ENCODE results near the gene DTX4.
"Not testable (repeated sequence)": the region's sequence is repeated elsewhere in the genome, so short reads cannot be mapped to it uniquely, and the experiment has no call there.

DTX4 gene

DNA sequence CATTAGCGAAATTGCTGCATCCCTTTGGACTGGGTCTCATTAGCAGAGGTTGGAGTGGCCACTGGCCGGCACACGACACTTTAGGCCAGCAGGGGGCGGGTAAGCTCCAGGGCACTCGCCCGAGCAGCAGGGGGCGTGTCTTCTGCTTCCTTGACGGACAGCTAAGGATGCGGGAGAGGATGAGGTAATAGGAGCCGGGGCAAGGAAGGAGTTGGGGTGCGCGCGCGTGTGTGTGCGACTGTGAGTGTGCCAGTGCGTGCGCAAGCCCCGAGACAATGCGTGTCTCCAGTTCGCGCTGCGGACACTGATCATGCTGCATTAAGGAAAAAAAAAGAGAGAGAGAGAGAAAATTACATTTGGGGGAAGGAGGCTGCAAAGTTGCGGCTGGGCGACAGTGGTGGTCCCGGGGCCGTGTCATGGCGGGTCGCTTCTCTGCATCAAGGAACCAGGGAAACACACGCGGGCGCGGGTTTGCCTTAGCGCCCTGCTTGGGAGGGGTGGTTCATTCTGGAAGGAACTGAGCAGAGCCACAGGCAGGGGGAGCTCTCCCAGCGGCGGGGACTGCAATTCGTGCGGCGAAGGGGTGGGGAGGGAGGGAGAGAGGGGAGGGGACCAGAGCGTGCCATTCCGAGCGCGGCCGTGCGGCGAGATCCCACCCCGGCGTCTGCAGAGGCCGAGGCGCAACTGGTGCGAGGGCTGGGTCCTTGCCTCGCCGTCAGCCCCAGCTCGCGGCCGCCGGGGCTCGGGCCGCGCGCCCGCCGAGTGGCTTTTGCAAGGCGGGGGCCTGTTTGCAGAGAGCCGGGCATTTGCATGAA, at the start of gene DTX4:
Gene DTX4, plus strand, starts transcription at position 625 of the 815 bp plus-strand sequence. CDS start 464 bp downstream, outside the sequence.
- Mint-ChIP-seq H3K27ac (peak within 1 kb of the TSS; percentile 78), H3K36me3 (peaks cover 1% of the 10 kb centered on the region), H3K4me1 (peaks cover 29% of the 10 kb centered on the region), H3K4me3 (peak within 1 kb of the TSS; percentile 83), H3K9me3 (no peaks in the 10 kb centered on the region), H3K27me3 (no peaks in the 10 kb centered on the region)
- peak; percentile 89 for ATAC-seq

DNA sequence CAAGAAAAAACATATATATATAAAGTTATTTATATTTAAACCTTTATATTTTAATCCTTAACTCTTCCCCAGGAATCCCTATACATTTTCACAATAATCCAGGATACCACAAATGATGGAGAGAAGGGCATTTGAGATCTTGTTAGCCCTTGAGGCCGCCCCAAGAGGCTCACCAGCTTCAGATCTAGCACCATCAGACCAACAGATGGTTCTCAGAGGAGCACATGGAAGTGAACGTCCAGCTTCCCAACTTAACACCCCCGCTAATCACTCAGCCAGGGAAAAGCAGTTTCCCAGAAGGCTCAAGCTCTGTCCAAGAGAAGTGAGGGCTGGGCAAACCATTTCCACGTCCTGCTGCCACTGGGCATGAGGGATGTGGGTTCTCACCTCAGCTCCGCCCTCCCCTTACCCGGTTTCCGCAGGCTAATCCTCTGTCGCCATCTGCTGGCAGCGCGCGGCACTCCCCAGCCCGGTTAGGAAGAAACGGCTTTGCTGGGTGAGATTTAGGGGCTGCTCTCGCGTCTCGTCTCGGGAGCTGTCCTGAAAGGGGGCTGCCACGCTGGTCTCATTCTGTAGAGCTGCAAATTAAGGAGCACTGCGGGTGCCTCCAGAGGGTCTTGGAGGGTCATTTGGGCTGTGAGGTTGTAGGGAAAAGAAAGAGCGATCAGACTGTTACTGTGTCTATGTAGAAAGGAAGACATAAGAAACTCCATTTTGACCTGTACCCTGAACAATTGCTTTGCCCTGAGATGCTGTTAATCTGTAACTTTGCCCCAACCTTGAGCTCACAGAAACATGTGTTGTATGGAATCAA, 36.1 kb upstream of the DTX4 start:
- H3K27ac Mint-ChIP-seq, result peak overlapping the region; percentile 48
- peaks cover 12% of the 10 kb centered on the region for H3K4me1 Mint-ChIP-seq
- peaks cover 37% of the 10 kb centered on the region for H3K36me3 Mint-ChIP-seq
- no peaks in the 10 kb centered on the region for H3K27me3 Mint-ChIP-seq
- H3K9me3 Mint-ChIP-seq, result peaks cover 9% of the 10 kb centered on the region
- H3K4me3 Mint-ChIP-seq, result peak overlapping the region; percentile 55
- peak; percentile 97 for ATAC-seq

DNA sequence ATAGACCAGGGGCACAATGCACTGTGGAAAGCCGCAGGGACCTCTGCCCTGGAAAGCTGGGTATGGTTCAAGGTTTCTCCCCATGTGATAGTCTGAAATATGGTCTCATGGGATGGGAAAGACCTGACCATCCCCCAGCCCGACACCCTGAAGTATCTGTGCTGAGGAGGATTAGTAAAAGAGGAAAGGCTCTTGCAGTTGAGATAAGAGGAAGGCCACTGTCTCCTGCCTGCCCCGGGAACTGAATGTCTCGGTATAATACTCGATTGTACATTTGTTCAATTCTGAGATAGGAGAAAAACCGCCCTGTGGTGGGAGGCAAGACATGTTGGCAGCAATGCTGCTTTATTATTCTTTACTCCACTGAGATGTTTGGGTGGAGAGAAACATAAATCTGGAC, 35.4 kb upstream of the DTX4 start:
- ATAC-seq, H3K4me3 Mint-ChIP-seq, H3K9me3 Mint-ChIP-seq, H3K27me3 Mint-ChIP-seq: not testable (repeated sequence)
- peaks cover 30% of the 10 kb centered on the region for H3K36me3 Mint-ChIP-seq
- H3K27ac Mint-ChIP-seq, result peak overlapping the region; percentile 48
- H3K4me1 Mint-ChIP-seq, result peaks cover 19% of the 10 kb centered on the region

DNA sequence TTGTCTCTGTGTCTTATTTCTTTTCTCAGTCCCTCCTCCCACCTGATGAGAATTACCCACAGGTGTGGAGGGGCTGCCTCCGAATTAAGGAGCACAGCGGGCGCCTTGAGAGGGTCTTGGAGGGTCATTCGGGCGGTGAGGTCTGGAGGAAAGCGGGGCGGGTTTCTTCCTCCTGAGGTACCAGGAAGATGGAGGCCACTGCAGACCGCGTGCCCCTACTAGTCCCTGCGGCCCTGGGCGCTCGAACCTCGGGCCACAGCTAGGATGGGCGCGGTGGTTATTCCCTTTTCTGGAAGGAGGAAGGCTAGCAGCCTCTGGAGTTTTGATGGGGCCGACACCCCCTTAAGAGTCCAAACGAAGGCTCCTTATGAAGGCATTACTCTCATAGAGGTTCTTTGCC, 34.7 kb upstream of the DTX4 start:
- ATAC-seq, result no peak
- Mint-ChIP-seq H3K9me3 (peaks cover 6% of the 10 kb centered on the region), H3K27ac (peak overlapping the region; percentile 45), H3K4me1 (peaks cover 25% of the 10 kb centered on the region), H3K4me3 (no peak overlapping the region), H3K27me3 (no peaks in the 10 kb centered on the region), H3K36me3 (peaks cover 23% of the 10 kb centered on the region)

DNA sequence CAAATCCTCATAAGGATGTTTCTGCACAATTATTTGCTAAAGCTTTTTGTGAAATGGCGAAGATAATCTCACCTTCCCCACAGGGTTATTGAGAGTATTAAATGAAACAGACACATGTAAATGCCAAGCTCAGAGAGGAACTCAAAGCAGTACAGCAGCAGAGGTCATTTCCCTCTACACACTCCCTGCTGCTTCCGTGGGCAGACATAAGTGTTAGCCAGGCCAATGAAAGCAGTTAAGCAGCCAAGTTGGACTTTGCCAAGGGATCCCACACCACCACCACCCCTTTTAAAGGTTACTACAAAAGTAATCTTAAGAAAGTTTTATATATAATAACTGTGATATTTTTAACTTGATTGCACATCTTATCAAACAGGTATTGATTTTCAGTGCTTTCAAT, 33.3 kb upstream of the DTX4 start:
- Mint-ChIP-seq H3K27me3 (no peaks in the 10 kb centered on the region), H3K9me3 (no peaks in the 10 kb centered on the region), H3K4me3 (no peak overlapping the region), H3K4me1 (peaks cover 38% of the 10 kb centered on the region), H3K36me3 (peaks cover 9% of the 10 kb centered on the region), H3K27ac (no peak overlapping the region)
- no peak for ATAC-seq

DNA sequence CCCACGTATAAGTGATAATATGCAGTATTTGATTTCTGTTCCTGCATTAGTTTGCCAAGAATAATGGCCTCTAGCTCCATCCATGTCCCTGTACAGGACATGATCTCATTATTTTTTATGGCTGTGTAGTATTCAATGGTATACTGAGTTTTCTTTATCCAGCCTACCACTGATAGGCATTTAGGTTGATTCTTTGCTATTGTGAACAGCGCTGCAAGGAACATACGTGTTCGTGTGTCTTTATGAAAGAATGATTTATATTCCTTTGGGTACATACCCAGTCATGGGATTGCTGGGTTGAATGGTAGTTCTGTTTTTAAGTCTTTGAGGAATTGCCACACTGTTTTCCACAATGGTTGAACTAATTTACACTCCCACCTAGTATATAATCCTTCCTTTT, 30.7 kb upstream of the DTX4 start:
- ATAC-seq, result no peak
- no peaks in the 10 kb centered on the region for H3K36me3 Mint-ChIP-seq
- H3K27me3 Mint-ChIP-seq, result no peaks in the 10 kb centered on the region
- peak overlapping the region; percentile 98 for H3K27ac Mint-ChIP-seq
- H3K4me1 Mint-ChIP-seq, result peaks cover 50% of the 10 kb centered on the region
- H3K9me3 Mint-ChIP-seq, result no peaks in the 10 kb centered on the region
- H3K4me3 Mint-ChIP-seq, result no peak overlapping the region

DNA sequence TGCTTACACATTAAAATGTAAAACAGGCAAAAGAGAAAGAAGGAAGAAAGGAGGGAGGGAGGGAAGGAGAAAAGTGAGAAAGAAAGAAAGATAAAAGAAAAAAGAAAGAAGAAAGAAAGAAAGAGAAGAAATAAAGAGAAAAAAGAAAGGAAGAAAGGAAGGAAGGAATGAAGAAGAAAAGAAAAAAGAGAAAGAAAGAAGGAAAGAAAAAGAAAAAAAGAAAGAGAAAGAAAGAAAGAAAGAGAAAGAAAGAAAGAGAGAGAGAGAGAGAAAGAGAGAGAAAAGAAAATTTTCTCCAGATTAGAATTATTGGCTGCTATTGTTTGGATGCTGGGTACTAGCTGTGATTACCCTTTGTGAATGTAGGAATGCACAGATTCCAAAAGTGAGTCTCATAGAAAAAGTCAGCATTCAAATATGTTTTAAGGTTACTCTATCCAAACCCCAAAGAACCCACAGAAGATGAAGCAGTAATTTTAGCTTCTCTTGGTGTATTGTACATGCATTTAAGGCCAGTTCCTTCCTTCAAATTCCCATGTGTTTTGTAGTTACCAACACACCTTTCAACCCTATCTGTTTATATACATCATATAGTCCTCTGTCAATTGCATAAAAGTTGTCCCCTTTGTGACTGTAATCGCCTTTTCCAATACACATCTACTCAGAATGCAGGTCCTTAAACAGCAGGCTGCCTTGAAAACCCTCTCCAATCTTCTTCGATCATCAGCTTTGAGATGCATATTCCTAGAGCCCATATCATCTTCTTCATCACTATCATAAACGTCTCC, 30.1 kb upstream of the DTX4 start:
- ATAC-seq, result no peak
- Mint-ChIP-seq H3K4me1 (peaks cover 52% of the 10 kb centered on the region), H3K9me3 (no peaks in the 10 kb centered on the region), H3K27me3 (no peaks in the 10 kb centered on the region), H3K4me3 (peak overlapping the region; percentile 95), H3K36me3 (no peaks in the 10 kb centered on the region), H3K27ac (peak overlapping the region; percentile 98)

DNA sequence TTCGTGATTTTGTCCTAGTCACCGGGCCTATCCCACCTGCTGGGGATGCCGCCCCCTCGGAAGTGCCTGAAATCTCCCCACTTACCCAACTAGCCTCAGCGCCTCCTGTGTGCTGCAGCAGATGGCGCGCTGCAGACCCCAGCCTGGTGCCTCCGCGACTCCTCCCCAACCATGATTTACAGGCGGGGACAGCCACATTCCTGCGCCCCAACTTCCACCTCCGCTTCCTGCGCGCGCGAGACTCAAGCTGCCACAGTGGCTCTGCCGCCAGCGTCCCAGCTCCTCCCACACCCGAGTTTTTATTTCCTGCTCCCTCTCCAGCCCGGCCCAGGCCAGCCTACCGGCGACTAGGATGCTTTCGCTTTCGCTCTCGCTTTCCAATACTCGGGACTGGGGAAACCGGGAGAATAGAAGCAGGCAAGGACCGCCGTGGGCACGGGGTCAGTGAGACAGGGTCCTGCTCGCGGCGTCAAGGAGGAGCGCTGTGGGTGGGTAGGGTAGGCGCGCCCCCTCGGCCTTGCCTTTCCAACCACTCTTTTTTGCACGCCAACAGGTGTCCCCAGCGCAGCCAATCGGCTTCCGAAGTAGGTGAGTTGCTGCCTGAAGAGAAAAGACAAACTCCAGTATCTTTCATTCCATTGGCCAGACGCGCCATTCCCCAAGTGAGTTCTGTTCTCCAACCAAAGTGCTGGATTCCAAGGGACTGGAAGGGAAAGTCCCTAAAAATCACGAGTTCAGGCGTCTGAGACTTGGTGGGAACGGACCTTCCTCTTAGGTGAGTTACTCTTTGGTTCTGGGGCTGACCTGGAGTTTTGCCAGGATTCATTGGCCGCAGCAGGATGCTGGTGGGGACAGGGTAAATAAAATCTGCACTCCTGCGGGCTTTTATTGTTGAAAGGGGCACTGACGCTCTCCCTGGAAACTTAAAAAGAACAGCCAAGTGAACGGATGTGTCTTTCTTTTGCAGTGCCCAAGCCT, 29.1 kb upstream of the DTX4 start, which contains the start of gene FAM111A:
Gene FAM111A, plus strand, starts transcription at position 327 of the 978 bp plus-strand sequence. CDS start 6,017 bp downstream, outside the sequence.
- Mint-ChIP-seq H3K27ac (peak within 1 kb of the TSS; percentile 98), H3K36me3 (no peaks in the 10 kb centered on the region), H3K4me1 (peaks cover 62% of the 10 kb centered on the region), H3K27me3 (no peaks in the 10 kb centered on the region), H3K9me3 (no peaks in the 10 kb centered on the region), H3K4me3 (peak within 1 kb of the TSS; percentile 95)
- peak; percentile 86 for ATAC-seq

DNA sequence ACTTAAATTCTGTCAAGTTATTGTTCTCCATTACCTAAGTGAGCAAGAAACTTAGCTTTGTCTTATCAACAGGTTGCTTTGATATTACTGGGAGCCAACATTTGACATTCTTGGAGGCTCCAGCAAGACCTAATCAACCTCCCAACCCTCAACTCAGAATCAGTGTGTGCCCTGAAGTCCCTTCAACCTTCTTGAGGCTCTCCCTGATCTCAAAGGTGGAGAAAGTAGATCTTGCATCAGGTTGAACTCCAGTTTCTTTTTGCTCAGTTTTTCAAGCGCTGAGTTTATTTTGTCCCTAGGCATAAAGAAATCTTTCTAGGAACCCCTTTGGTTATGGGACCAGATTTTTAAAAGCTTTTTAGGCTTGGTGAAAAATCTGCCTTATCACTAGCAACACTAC, 27.8 kb upstream of the DTX4 start:
- Mint-ChIP-seq H3K27ac (peak overlapping the region; percentile 98), H3K4me3 (peak overlapping the region; percentile 95), H3K36me3 (peaks cover 10% of the 10 kb centered on the region), H3K9me3 (no peaks in the 10 kb centered on the region), H3K27me3 (no peaks in the 10 kb centered on the region), H3K4me1 (peaks cover 74% of the 10 kb centered on the region)
- ATAC-seq, result no peak

DNA sequence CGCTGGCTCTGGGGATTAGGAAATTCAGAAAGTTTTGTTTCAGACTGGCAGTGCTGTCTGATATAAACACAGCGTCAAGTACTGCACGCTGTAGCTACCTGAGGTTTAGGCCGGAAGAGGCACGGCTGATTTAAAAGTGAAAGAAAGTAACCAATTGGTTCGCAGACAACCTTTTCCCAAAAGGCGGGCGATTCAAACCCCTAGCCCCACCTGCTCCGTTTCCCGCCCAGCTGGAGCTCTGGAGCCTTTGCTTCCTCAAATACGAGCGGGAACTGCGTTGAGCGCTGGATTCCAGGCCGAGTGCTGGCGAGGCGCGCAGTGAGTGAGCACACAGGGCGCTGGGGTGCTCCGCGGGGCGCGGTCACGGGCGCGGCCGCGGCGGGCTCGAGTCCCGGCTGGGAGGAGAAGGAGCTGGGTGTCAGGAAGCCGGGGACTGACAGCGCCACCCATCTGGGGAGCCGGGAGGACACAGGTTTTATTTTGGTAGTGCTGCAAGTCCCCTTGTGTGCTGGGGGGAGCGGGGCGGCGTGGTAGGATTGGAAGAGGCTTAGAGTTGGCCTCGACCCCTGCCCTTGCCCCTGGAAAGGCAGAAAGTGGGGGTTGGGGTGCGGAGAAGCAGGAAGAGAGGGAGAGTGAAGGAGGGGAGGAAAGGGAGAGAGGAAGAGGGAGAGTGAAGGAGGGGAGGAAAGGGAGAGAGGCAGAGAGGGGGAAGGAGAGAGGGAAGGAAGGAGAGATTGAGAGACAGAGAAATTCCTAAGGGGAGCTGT, 27.2 kb upstream of the DTX4 start:
- Mint-ChIP-seq H3K27me3 (no peaks in the 10 kb centered on the region), H3K27ac (peak overlapping the region; percentile 98), H3K4me1 (peaks cover 77% of the 10 kb centered on the region), H3K4me3 (peak overlapping the region; percentile 95), H3K36me3 (peaks cover 13% of the 10 kb centered on the region), H3K9me3 (no peaks in the 10 kb centered on the region)
- ATAC-seq, result peak; percentile 81

DNA sequence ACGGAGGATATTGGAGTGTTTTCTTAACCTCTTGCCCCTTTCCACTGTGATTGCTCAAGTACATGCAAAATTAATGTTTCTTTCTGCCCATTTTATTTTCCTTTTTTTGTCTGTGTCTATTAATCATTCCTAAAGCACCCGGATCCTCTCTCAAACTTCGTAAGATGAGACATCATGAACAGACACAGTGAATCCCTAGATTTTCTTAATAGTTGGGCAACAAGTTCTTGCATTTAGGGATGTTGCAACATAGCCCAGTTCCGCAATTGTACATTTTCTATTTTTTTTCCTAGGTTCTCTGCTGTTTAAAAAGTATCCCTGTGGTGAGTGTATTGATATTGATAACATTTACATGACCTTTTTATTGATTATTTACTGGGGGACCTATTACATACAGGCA, 26.4 kb upstream of the DTX4 start:
- H3K4me1 Mint-ChIP-seq, result peaks cover 77% of the 10 kb centered on the region
- no peaks in the 10 kb centered on the region for H3K9me3 Mint-ChIP-seq
- H3K36me3 Mint-ChIP-seq, result peaks cover 13% of the 10 kb centered on the region

DNA sequence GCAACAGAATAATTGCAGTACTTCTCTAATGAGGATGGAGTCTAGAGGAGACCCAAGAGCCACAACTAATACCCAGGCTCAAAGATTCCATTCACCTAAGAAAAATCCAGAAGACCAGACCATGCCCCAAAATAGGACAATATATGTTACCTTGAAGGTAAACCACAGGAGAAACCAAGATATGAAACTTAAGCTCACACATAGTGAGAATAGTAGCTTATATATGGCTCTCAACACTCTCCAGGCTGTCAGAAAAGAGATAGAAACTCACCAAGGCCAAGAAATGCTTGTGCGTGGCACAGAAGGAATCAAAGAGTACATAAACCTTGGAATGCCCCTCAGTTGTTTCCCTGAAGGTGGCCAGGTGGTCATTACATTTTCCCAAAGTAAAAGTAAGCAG, 20.2 kb upstream of the DTX4 start:
- peak; percentile 43 for ATAC-seq
- Mint-ChIP-seq H3K27me3 (no peaks in the 10 kb centered on the region), H3K9me3 (no peaks in the 10 kb centered on the region), H3K36me3 (peaks cover 13% of the 10 kb centered on the region), H3K27ac (peak overlapping the region; percentile 81), H3K4me3 (peak overlapping the region; percentile 73), H3K4me1 (peaks cover 45% of the 10 kb centered on the region)

More for the DNA sequence above, 26.4 kb upstream of the DTX4 start:
- ATAC-seq, result no peak
- Mint-ChIP-seq H3K27ac (peak overlapping the region; percentile 98), H3K27me3 (no peaks in the 10 kb centered on the region), H3K4me3 (peak overlapping the region; percentile 95)

DNA sequence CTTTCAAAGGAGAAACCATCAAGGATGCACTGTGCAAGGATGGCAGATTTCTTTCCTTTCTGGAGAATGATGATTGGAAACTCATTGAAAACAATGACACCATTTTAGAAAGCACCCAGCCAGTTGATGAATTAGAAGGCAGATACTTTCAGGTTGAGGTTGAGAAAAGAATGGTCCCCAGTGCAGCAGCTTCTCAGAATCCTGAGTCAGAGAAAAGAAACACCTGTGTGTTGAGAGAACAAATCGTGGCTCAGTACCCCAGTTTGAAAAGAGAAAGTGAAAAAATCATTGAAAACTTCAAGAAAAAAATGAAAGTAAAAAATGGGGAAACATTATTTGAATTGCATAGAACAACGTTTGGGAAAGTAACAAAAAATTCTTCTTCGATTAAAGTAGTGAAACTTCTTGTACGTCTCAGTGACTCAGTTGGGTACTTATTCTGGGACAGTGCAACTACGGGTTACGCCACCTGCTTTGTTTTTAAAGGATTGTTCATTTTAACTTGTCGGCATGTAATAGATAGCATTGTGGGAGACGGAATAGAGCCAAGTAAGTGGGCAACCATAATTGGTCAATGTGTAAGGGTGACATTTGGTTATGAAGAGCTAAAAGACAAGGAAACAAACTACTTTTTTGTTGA, 19.5 kb upstream of the DTX4 start:
- peak; percentile 79 for ATAC-seq
- peaks cover 13% of the 10 kb centered on the region for H3K36me3 Mint-ChIP-seq

More for the DNA sequence above, 19.5 kb upstream of the DTX4 start:
- H3K4me3 Mint-ChIP-seq, result peak overlapping the region; percentile 73
- H3K9me3 Mint-ChIP-seq, result no peaks in the 10 kb centered on the region
- H3K27ac Mint-ChIP-seq, result peak overlapping the region; percentile 81
- H3K4me1 Mint-ChIP-seq, result peaks cover 39% of the 10 kb centered on the region
- H3K27me3 Mint-ChIP-seq, result no peaks in the 10 kb centered on the region

All from stimulated activated memory B cell treated with anti-CD40 and anti-IgM and Interleukin-4, amounts not matched to agents 10 μg/mL and 1 μg/mL and 100 μg/mL, for 72 hours (primary cell).